ENCODE results near the gene CD55.

CD55 gene

DNA sequence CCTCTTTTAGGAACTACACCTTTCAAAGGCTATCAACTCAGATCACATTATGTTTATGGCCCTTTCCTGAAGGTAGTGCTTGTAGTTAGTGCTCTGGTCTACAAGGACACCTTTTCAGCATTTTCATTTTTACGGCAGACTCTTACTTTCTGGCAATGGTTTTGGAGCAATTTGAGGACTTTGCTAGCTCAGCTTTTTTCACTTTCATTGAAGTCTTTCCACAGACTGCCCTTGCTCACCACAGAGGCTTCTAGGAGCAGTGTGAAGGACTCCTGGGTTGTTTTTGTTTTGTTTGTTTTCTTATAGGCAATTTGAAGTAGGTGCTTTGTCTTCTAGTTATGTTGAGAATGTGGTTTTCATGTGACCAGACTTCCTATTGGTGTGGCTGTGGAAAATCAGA lies 43.1 kb downstream of the CD55 start:
- no peak for DNase-seq

DNA sequence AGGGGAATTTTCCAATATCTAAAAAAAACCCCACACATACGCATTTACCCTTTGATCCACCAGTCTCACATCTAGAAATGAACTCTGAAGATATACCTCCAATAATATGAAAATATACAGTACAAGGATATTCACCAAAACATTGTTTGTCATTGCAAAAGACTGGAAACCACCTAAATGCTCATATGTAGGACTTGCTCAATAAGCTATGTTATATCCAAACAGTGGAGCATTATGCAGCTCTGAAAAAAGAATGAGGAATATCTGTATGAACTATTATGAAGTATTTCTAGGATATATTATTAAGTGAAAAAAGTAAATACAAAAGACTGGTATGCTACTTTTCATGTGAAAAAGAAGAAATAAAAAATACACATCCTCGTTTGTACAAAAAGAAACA lies 43.6 kb downstream of the CD55 start:
- no peak for DNase-seq

DNA sequence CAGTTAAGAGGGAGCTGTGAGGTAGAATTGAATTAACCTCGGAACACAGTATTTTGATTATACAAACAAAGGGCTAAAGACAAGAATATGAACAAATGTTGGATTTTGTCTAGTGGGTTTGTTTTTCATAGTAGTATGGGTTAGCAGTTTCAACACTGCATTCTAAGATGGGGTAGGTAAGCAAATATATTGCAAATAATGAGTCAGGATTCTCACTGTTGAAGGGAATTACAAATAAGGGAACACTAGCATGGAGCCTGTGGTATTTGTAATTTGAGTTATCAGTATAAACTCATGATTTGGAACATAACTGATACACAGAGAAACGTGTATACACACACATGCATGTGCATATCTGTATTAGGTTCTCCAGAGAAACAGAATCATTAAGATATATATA lies 44.5 kb downstream of the CD55 start:
- no peak for DNase-seq

DNA sequence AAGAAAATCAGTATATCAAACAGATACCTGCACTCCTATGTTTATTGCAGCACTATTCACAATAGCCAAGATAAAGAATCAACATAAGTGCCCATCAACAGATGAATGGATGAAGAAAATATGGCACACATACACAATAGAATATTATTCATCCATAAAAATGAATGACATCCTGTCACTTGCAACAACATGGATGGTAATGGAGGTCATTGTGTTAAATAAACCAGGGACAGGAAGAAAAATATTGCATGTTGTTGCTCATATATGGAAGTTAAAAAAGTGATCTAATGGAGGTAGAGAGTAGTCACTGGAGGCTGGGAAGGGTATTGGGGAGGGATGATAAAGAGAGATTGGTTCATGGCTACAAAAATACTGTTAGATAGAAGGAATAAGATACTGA lies 67.2 kb downstream of the CD55 start:
- no peak for DNase-seq

DNA sequence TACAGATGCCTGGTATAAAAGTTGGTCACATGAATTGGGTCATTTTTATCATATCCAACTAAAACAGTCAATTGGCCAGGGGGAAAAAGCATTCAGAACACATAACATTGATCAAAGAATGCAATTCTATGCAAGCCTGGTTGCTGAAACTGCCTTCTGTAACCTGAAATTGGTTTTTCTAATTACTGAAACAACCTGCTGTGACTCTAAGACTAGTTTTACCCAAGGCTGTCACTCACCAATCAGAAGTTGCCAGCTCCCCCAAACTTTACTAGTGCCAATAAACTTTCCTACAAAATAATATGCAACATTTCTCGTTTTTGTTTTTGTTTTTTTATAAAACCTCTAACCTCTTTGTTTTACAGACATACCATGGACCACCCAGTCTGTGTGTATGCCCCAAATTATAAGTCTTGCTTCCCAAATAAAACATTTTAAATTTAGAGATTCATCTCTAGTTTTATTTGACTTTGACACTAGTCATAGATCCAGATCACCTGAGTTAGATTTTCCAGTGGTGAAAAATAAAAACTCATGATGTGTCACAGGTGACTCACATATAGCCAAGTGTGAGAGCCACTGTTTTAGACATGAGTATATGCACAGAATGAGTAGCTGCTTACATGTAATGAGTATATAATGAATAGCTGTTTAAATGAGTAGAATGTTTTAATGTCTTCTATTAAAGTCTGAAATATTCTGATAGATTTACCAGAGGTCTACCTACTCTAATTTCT lies 68.4 kb downstream of the CD55 start:
- peak; percentile 19 for DNase-seq

DNA sequence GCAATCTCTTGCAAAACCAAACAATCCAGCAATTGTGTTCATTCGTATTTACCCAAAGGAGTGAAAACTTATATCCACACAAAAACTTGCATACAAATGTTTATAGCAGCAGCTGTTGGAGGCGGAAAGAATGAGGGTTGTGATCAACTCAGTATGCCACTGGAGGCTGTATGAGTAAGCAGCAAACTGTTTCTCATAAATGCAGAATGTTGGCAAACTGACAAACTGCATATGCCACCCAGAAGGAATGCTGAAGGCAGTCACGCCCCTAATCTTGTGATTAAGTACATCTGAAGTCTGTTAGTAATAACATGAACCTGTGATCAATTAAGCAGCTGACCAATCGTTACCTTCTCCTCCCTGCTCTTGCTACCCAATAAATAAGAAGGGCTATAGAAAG lies 72.1 kb downstream of the CD55 start:
- DNase-seq, result peak; percentile 87

DNA sequence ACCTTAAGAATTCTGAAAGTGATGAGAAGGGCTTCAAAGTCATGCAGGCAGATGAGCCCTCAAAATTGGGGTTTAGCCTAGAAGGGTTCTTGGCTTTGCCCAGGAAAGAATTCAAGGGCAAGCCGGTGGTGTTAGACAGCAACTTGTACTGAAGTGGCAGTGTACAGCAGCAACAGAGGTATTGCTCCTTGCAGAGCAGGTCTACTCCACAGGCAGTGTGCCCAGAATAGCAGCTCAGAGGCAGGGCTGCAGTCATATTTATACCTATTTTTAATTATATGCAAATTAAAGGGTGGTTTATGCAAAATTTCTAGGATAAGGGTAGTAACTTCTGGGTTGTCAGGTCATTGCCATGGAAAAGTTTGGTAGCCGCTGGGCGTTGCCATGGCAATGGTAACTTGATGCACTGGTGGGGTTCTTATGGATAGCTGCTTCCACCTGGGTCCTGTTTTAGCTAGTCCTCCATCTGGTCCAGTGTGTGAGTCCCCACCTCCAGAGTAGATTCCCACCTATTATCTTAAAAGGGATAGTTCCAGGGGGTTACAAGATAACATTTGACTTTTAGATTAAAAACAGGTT lies 74.8 kb downstream of the CD55 start:
- DNase-seq, result no peak

DNA sequence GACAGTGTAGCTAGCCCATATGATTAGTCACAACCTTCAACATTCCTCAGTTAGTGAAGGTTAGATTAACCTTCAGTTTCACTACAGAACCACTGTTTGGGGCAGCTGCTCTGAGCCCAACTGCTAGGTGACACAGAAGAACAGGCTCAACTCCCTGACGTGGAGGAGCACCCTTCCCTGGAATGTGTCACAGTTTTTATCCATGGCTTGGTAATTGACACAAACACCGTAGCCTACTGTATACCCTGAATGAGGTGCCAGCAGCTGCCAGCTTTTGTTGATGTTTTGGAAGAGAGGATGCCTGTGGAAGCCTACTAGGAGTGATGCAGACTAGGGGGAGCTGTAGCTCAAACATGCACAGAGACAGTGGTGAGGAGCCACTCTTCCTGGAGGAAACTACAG lies 76.0 kb downstream of the CD55 start:
- peak; percentile 37 for DNase-seq

DNA sequence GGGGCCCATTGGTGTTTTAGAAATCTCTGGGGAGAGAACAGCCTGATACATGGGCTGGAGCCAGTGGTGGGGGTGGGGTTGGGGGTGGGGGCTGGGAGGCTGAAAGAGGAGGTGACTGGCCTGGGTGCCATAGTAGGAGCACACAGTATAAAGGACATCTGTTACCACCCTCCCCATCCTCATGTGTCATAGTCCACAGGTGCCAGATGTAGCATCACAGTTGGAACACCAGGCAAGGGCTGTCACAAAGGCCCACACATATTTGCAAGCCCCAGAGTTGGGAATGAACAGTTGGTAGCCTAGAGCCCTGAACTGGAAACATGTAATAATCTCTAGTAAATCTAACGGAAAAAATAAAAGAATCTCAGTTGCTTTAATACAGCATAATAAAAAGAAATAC lies 77.5 kb downstream of the CD55 start:
- no peak for DNase-seq

DNA sequence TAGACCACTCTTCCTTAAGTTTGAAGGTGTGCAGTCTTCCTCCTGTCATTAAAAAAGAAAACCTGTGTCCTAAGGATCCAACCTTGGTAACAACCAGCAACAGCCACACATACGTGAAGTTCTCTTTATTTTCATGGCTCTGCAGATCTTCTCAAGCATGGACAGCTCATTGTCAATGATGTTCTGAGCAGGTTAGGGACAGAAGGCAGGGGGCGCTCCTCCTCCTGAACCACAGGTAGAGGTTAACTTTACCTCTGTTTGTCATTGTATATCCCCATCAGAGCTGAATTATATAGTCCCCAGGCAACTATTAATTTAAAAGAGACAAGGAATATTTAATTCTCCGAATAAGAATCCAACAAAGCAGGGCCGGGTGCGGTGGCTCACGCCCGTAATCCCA lies 80.1 kb downstream of the CD55 start:
- no peak for DNase-seq

DNA sequence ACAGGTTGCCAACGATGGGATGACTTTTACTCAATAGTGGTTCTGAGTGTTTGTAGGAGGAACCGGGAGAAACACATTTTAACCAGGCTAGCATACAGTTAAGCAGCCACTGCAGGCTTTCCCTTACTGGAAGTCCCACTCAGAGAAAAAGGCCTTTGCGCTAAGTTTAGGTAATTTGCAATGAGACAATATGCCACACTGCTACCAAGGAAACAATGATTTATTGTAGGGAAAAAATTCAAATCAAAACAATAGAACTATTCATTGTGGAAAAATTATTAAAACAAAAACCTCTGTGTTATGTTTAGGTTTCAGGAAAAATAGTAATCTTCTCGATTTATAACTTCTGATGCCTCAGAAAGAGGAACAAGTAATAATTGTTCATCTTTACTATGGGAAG lies 81.3 kb downstream of the CD55 start:
- DNase-seq, result no peak

DNA sequence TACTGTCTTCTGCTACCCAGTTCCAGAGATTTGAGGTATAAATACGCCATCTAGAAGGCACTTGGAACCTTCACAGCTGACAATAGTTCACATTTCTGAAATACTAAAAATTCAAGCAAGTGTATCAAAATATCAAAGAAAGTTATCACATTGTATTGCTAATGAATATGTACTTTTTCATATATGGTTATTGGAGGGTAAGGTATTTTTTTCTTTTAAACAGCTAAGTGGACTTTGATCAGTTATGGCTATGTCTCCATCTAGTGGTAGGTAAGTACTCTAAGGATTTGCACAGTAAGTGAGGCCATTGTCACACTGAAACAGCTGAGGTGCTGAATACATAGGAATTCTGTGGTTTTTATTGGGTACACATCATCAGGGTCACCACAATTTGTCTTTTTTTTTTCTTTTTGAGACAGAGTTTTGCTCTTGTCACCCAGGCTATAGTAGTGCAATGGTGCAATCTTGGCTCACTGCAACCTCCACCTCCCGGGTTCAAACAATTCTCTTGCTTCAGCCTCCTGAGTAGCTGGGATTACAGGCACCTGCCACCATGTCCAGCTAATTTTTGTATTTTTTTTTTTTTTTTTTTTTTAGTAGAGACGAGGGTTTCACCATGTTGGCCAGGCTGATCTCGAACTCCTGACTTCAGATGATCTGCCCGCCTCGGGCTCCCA lies 83.5 kb downstream of the CD55 start:
- peak; percentile 61 for DNase-seq

DNA sequence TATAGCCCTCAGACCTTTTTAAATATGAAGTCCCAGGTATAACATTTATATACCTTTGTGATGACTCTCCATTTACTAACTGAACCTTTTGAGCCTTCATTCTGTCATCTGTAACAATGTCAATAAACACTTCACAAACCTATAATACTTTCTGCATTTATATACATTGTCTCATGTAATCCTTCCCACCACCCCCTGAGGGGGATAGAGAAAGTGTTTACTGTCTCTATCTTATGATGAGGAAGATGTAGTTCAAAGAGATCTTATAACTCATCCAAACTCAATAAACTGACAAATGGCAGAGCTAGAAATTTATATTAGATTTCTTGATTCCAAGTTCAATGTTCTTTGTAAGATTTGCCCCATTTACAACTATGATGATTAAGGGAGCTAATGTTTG lies 84.3 kb downstream of the CD55 start:
- DNase-seq, result no peak

DNA sequence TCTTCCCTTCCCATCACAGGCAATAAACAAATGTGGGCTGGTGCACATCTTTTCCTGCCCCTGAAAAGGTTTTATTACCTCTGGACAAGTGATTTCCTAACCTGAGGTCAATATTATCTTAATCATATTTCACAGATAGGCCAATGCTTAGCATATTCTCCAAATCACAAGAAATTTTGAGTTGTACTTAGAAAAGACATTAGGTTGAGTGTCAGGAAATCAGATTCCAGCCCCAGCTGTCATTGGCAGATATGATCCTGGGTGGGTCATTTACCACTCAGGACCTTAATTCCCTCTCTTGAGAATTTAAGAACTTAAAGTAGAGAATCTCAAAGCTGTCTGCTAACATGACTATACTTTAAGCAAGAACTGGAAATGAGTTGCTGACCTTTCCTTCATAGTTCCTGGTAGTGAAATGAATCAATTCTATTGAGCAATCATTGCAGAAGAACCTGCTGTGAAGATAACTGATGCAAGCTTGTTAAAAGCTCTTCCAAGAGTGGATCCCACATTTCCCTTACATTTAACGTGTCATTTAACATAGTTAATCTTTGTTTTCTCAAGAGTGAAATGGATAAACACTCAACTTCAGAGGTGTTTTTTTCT lies 86.3 kb downstream of the CD55 start:
- no peak for DNase-seq
